CD4-positive, alpha-beta T cell (primary cell): ENCODE data around the gene JUN. TPM values are rescaled to one million over a fixed set of nuclear protein-coding genes. Genes with fewer than 3 reads are reported as not detected.
A peak's percentile ranks its signal among the peaks of the same experiment; 100 is the strongest.

Experiments used
- ATAC-seq: fragments of 200-7000 bp; cut with Tn5 transposase; one replicate; pipeline ENCODE4 v1.10.0; 2022; ENCODE audit warnings: mild to moderate bottlenecking; ENCODE audit not compliant: poor library complexity
- CTCF ChIA-PET: fragments of 350-600 bp; sonication (Branson Sonifier 250); formaldehyde crosslinking; loops from one replicate; lab custom pipeline; 2021; ENCODE audit warnings: antibody characterized with exemption, inconsistent platforms; lab: Charles Lee
- POLR2A ChIA-PET: fragments of 350-600 bp; sonication (Branson Sonifier 250); formaldehyde crosslinking; loops from one replicate; lab custom pipeline; 2021; ENCODE audit warnings: antibody characterized with exemption, inconsistent platforms; lab: Charles Lee
- DNase-seq, 14 experiments: peaks; one replicate each; pipeline ENCODE4 v3.0.0-alpha.2; 2013 to 2020; ENCODE audit warnings: mixed read lengths in 2 of 14
- H3K27ac ChIP-seq, 2 donors: one replicate each; pipeline versions ENCODE4 v1.5.1 to v1.7.0; 2013; ENCODE audit warnings: low read length in 2 of 2, low read depth in 1 of 2, mild to moderate bottlenecking in 1 of 2
- H3K27me3 ChIP-seq, 2 experiments: 1 replicate in 1 of 2; 2 replicates in 1 of 2; pipeline versions ENCODE4 v1.6.1 to v1.7.0; 2013; ENCODE audit warnings: low read length in 2 of 2, control low read depth in 1 of 2, mild to moderate bottlenecking in 1 of 2, moderate library complexity in 1 of 2; ENCODE audit not compliant: insufficient read depth in 2 of 2, control insufficient read depth in 1 of 2
- H3K36me3 ChIP-seq: one replicate; pipeline ENCODE4 v1.6.1; 2013; ENCODE audit warnings: low read length, control low read depth; ENCODE audit not compliant: insufficient read depth
- H3K4me1 ChIP-seq: one replicate; pipeline ENCODE4 v1.6.1; 2013; ENCODE audit warnings: low read length, control low read depth; ENCODE audit not compliant: insufficient read depth
- H3K4me3 ChIP-seq: one replicate; pipeline ENCODE4 v1.5.1; 2013; ENCODE audit warnings: mild to moderate bottlenecking, low read length, moderate library complexity
- H3K9me3 ChIP-seq, 2 experiments: 1 replicate in 1 of 2; 2 replicates in 1 of 2; pipeline versions ENCODE4 v1.6.1 to v1.7.0; 2013; ENCODE audit warnings: low read length in 2 of 2, mild to moderate bottlenecking in 2 of 2, control low read depth in 1 of 2, moderate library complexity in 1 of 2; ENCODE audit not compliant: control insufficient read depth in 1 of 2, insufficient read depth in 1 of 2
- H3K27ac Mint-ChIP-seq: one replicate; pipeline ENCODE4 v1.8.0; 2020; ENCODE audit warnings: mixed read lengths
- H3K27me3 Mint-ChIP-seq: one replicate; pipeline ENCODE4 v1.8.0; 2021; ENCODE audit warnings: mixed read lengths
- H3K36me3 Mint-ChIP-seq: one replicate; pipeline ENCODE4 v1.8.0; 2021; ENCODE audit warnings: low read depth, mixed read lengths
- H3K4me1 Mint-ChIP-seq: one replicate; pipeline ENCODE4 v1.8.0; 2021; ENCODE audit warnings: low read depth, mixed read lengths
- H3K4me3 Mint-ChIP-seq: one replicate; pipeline ENCODE4 v1.8.0; 2020; ENCODE audit warnings: mild to moderate bottlenecking, mixed read lengths
- H3K9me3 Mint-ChIP-seq: one replicate; pipeline ENCODE4 v1.8.0; 2020; ENCODE audit warnings: mixed read lengths
- CTCF ChIP-seq: fragments of 200-600 bp; IDR thresholded peaks from one replicate; pipeline ENCODE4 v1.8.0; 2022; ENCODE audit warnings: antibody characterized with exemption, mild to moderate bottlenecking
- intact Hi-C, 2 experiments: fragments of 100-400 bp; cut with DNase I in 1 of 2; cut with micrococcal nuclease in 1 of 2; formaldehyde crosslinking; loops; one replicate each; pipeline versions ENCODE4 v1.15.1 to v1.9.0; 2023 to 2025; cut with DNase I, micrococcal nuclease
- polyA plus RNA-seq, 2 donors: library from polyadenylated mRNA; unstranded; fragments of 120-200 nt; gene quantifications; one replicate each; pipeline ENCODE4 v1.2.1, GENCODE V29; 2013
- total RNA-seq, 174 experiments: library from RNA in 2 of 174; stranded (reverse) in 2 of 174; gene quantifications; one replicate each; pipeline ENCODE4 v1.2.3 and lab custom pipeline; 2021 to 2026

The JUN gene
- total RNA-seq = 100 to 1,000 TPM; 585 to 588 TPM
- polyA plus RNA-seq (2013, experiment 1 of 2) = 224 TPM
- 2,403 TPM for polyA plus RNA-seq (2013, experiment 2 of 2)
- total RNA-seq (lab: John Stamatoyannopoulos, UW) = 6.0 to 4,694 (median 61.1) reads per million in 172 experiments

GRCh38 chr1:58783993-58784757 is at the start of gene JUN:
JUN (minus strand) TSS chr1:58784047; CDS start chr1:58783070, 977 bp downstream.
- Mint-ChIP-seq H3K36me3 (peaks cover 49% of the 10 kb centered on the region), H3K4me1 (peaks cover 38% of the 10 kb centered on the region), H3K27me3 (peaks cover 11% of the 10 kb centered on the region), H3K9me3 (peaks cover 6% of the 10 kb centered on the region), H3K4me3 (peak within 1 kb of the TSS; percentile 95), H3K27ac (peak within 1 kb of the TSS; percentile 94)
- DNase-seq (peak; percentile 97 to 100 (median 98)), ATAC-seq (peak; percentile 73)
- Histone ChIP-seq H3K9me3 (peaks cover 0 to 16% of the 10 kb centered on the region in 2 experiments), H3K4me3 (peak within 1 kb of the TSS; percentile 70), H3K36me3 (no peaks in the 10 kb centered on the region), H3K4me1 (peaks cover 33% of the 10 kb centered on the region), H3K27me3 (no peaks in the 10 kb centered on the region), H3K27ac (peak within 1 kb of the TSS; percentile 99)
- no peak for TF ChIP-seq CTCF
- ChIA-PET CTCF (interaction anchor here (0.7 to 1.3 kb wide), 3 partner anchors 55 to 975 kb away, joined by 3 to 7 read pairs (median 3); no protein-coding TSS in a partner anchor), POLR2A (interaction anchor here (0.7 to 6.3 kb wide), 47 partner anchors 9 to 1030 kb away, joined by 3 to 53 read pairs (median 5); partner anchors contain the start of genes FGGY, HOOK1, MYSM1 and OMA1)
- intact Hi-C loops = loop anchor here (2.0 to 10.0 kb wide), 7 partner anchors 29 to 915 kb away; partner anchors contain the start of genes FGGY (in 2 of the 2) and OMA1 (in 1 of the 2)

- peaks cover 2% of the 10 kb centered on the region for H3K9me3 Mint-ChIP-seq
- no peaks in the 10 kb centered on the region for H3K27me3 Mint-ChIP-seq
- Histone ChIP-seq H3K9me3 (peaks cover 0 to 4% of the 10 kb centered on the region in 2 experiments), H3K4me1 (no peaks in the 10 kb centered on the region), H3K36me3 (no peaks in the 10 kb centered on the region), H3K4me3 (no peak overlapping the region), H3K27me3 (no peaks in the 10 kb centered on the region), H3K27ac (no peak overlapping the region)
- intact Hi-C loops = no loop called here
- no peak overlapping the region for H3K27ac Mint-ChIP-seq
- no peak for ATAC-seq
- ChIA-PET CTCF (no interaction called here), POLR2A (no interaction called here)
- DNase-seq = no peak
- no peaks in the 10 kb centered on the region for H3K4me1 Mint-ChIP-seq
- no peaks in the 10 kb centered on the region for H3K36me3 Mint-ChIP-seq
- TF ChIP-seq CTCF = no peak
- no peak overlapping the region for H3K4me3 Mint-ChIP-seq
Measured at GRCh38 chr1:58833166-58833565, 49.3 kb upstream of the JUN start.

- intact Hi-C loops = no loop called here
- TF ChIP-seq CTCF = no peak
- Mint-ChIP-seq H3K9me3 (peaks cover 8% of the 10 kb centered on the region), H3K27ac (no peak overlapping the region), H3K27me3 (no peaks in the 10 kb centered on the region), H3K4me3 (no peak overlapping the region), H3K36me3 (peaks cover 10% of the 10 kb centered on the region), H3K4me1 (no peaks in the 10 kb centered on the region)
- Histone ChIP-seq H3K36me3 (no peaks in the 10 kb centered on the region), H3K27me3 (no peaks in the 10 kb centered on the region), H3K4me3 (no peak overlapping the region), H3K27ac (no peak overlapping the region), H3K9me3 (peaks cover 8 to 12% of the 10 kb centered on the region in 2 experiments), H3K4me1 (no peaks in the 10 kb centered on the region)
- ATAC-seq (no peak), DNase-seq (no peak)
- CTCF ChIA-PET = no interaction called here
- POLR2A ChIA-PET = no interaction called here
Measured at GRCh38 chr1:58830291-58830690, 46.4 kb upstream of the JUN start.
